Uterus (tissue), 2 donors: ENCODE results near the gene DLG5.

Experiments
- CTCF ChIP-seq, 4 experiments: fragments of 200-600 bp in 2 of 4; fragments of 450-650 bp in 2 of 4; sonication (generic) in 2 of 4; IDR thresholded peaks; one replicate each; pipeline ENCODE4 v1.5.1; 2016 to 2019; ENCODE audit warnings: antibody characterized with exemption in 4 of 4, mild to moderate bottlenecking in 2 of 4, moderate library complexity in 1 of 4
- POLR2A ChIP-seq, 2 donors: fragments of 450-650 bp; IDR thresholded peaks; one replicate each; pipeline ENCODE4 v1.6.1; 2016; ENCODE audit warnings: antibody characterized with exemption in 2 of 2, mild to moderate bottlenecking in 1 of 2, moderate library complexity in 1 of 2

- no peak for TF ChIP-seq CTCF (IDR thresholded peaks at IDR 0.05)
- TF ChIP-seq POLR2A (IDR thresholded peaks at IDR 0.05), result no peak
Measured at GRCh38 chr10:77901743-77902142, 24.8 kb downstream of the DLG5 start.
